ENCODE results near the gene APIP. TPM values are rescaled to one million over a fixed set of nuclear protein-coding genes. Genes with fewer than 3 reads are reported as not detected.
A peak's percentile ranks its signal among the peaks of the same experiment; 100 is the strongest.

The APIP gene
- total and polyA plus RNA-seq, 7 experiments from 2014 or later: 8.2 to 23.6 (median 17.7) TPM

GRCh38 chr11:34890089-34890488 is 26.1 kb downstream of the APIP start:
- Mint-ChIP-seq H3K27me3 (no peaks in the 10 kb centered on the region), H3K4me3 (no peak overlapping the region), H3K4me1 (peaks cover 0 to 3% (median 0%) of the 10 kb centered on the region in 7 donors), H3K9me3 (no peaks in the 10 kb centered on the region), H3K27ac (no peak overlapping the region), H3K36me3 (peaks cover 0 to 36% (median 22%) of the 10 kb centered on the region in 5 donors)
- ATAC-seq (no peak), DNase-seq (no peak)
- no peaks in the 10 kb centered on the region for H3K4me1 ChIP-seq (ENCODE audit: control insufficient read depth in 2 of 2, insufficient read depth in 2 of 2, low read length in 2 of 2)
- H3K27me3 ChIP-seq (ENCODE audit: control insufficient read depth in 2 of 2, insufficient read depth in 2 of 2, low read length in 2 of 2): no peaks in the 10 kb centered on the region
- CTCF ChIA-PET: interaction anchor here (1.0 to 4.6 kb wide), 3 partner anchors 22 to 307 kb away, joined by 3 to 37 read pairs (median 3); no protein-coding TSS in a partner anchor
- peaks cover 0 to 12% (median 0%) of the 10 kb centered on the region in 3 experiments for H3K36me3 ChIP-seq (ENCODE audit: control insufficient read depth in 2 of 3, insufficient read depth in 3 of 3, low read length in 3 of 3)
- no peak overlapping the region for H3K27ac ChIP-seq (ENCODE audit: low read depth, low read length)
- H3K9me3 ChIP-seq (ENCODE audit: control insufficient read depth in 2 of 3, low read length in 3 of 3): no peaks in the 10 kb centered on the region
- POLR2A ChIA-PET: no interaction called here
- intact Hi-C loops (cut with micrococcal nuclease): loop anchor here in 1 of 2 donors (2.0 kb wide), 1 partner anchor 377 kb away; the partner anchor contains the start of gene ELF5
- H3K4me3 ChIP-seq (ENCODE audit: low read length): no peak overlapping the region

GRCh38 chr11:34887260-34887659 is 28.9 kb downstream of the APIP start:
- H3K9me3 ChIP-seq (ENCODE audit: control insufficient read depth in 2 of 3, low read length in 3 of 3): no peaks in the 10 kb centered on the region
- Mint-ChIP-seq H3K9me3 (peaks cover 0 to 2% (median 0%) of the 10 kb centered on the region in 11 donors), H3K4me1 (no peaks in the 10 kb centered on the region), H3K36me3 (peaks cover 5 to 57% (median 31%) of the 10 kb centered on the region in 5 donors), H3K4me3 (no peak overlapping the region), H3K27ac (no peak overlapping the region), H3K27me3 (no peaks in the 10 kb centered on the region)
- no peaks in the 10 kb centered on the region for H3K4me1 ChIP-seq (ENCODE audit: control insufficient read depth in 2 of 2, insufficient read depth in 2 of 2, low read length in 2 of 2)
- no peak overlapping the region for H3K4me3 ChIP-seq (ENCODE audit: low read length)
- H3K27ac ChIP-seq (ENCODE audit: low read depth, low read length): no peak overlapping the region
- CTCF ChIA-PET: interaction anchor here (0.8 to 1.1 kb wide), 2 partner anchors 8 to 15 kb away, joined by 4 to 9 read pairs; no protein-coding TSS in a partner anchor
- ATAC-seq (no peak), DNase-seq (no peak)
- POLR2A ChIA-PET: interaction anchor here (0.8 kb wide), 1 partner anchor 12 kb away, joined by 3 read pairs; no protein-coding TSS in a partner anchor
- H3K27me3 ChIP-seq (ENCODE audit: control insufficient read depth in 2 of 2, insufficient read depth in 2 of 2, low read length in 2 of 2): no peaks in the 10 kb centered on the region
- intact Hi-C loops (cut with micrococcal nuclease): no loop called here
- H3K36me3 ChIP-seq (ENCODE audit: control insufficient read depth in 2 of 3, insufficient read depth in 3 of 3, low read length in 3 of 3): peaks cover 0 to 23% (median 0%) of the 10 kb centered on the region in 3 experiments

GRCh38 chr11:34886609-34887008 is 29.6 kb downstream of the APIP start:
- Histone ChIP-seq H3K36me3 (ENCODE audit: control insufficient read depth in 2 of 3, insufficient read depth in 3 of 3, low read length in 3 of 3) (peaks cover 0 to 23% (median 0%) of the 10 kb centered on the region in 3 experiments), H3K9me3 (ENCODE audit: control insufficient read depth in 2 of 3, low read length in 3 of 3) (no peaks in the 10 kb centered on the region), H3K27ac (ENCODE audit: low read depth, low read length) (no peak overlapping the region), H3K4me3 (ENCODE audit: low read length) (no peak overlapping the region), H3K4me1 (ENCODE audit: control insufficient read depth in 2 of 2, insufficient read depth in 2 of 2, low read length in 2 of 2) (no peaks in the 10 kb centered on the region), H3K27me3 (ENCODE audit: control insufficient read depth in 2 of 2, insufficient read depth in 2 of 2, low read length in 2 of 2) (no peaks in the 10 kb centered on the region)
- DNase-seq: no peak
- Mint-ChIP-seq H3K27ac (no peak overlapping the region), H3K36me3 (peaks cover 5 to 63% (median 37%) of the 10 kb centered on the region in 5 donors), H3K4me1 (no peaks in the 10 kb centered on the region), H3K4me3 (no peak overlapping the region), H3K27me3 (no peaks in the 10 kb centered on the region), H3K9me3 (peaks cover 0 to 3% (median 0%) of the 10 kb centered on the region in 11 donors)
- no peak for ATAC-seq
- CTCF ChIA-PET: interaction anchor here (0.8 to 1.1 kb wide), 3 partner anchors 9 to 15 kb away, joined by 3 to 9 read pairs (median 4); no protein-coding TSS in a partner anchor
- intact Hi-C loops (cut with micrococcal nuclease): no loop called here
- POLR2A ChIA-PET: interaction anchor here (0.8 kb wide), 1 partner anchor 12 kb away, joined by 3 read pairs; no protein-coding TSS in a partner anchor

- H3K36me3 Mint-ChIP-seq: peaks cover 5 to 54% (median 36%) of the 10 kb centered on the region in 5 donors
- ChIA-PET CTCF (no interaction called here), POLR2A (no interaction called here)
- Histone ChIP-seq H3K36me3 (ENCODE audit: control insufficient read depth in 2 of 3, insufficient read depth in 3 of 3, low read length in 3 of 3) (peaks cover 0 to 17% (median 0%) of the 10 kb centered on the region in 3 experiments), H3K4me3 (ENCODE audit: low read length) (no peak overlapping the region), H3K27ac (ENCODE audit: low read depth, low read length) (no peak overlapping the region), H3K27me3 (ENCODE audit: control insufficient read depth in 2 of 2, insufficient read depth in 2 of 2, low read length in 2 of 2) (no peaks in the 10 kb centered on the region), H3K9me3 (ENCODE audit: control insufficient read depth in 2 of 3, low read length in 3 of 3) (no peaks in the 10 kb centered on the region), H3K4me1 (ENCODE audit: control insufficient read depth in 2 of 2, insufficient read depth in 2 of 2, low read length in 2 of 2) (no peaks in the 10 kb centered on the region)
- DNase-seq (no peak), ATAC-seq (no peak)
- no peak overlapping the region for H3K27ac Mint-ChIP-seq
- peaks cover 0 to 4% (median 0%) of the 10 kb centered on the region in 11 donors for H3K9me3 Mint-ChIP-seq
- no peaks in the 10 kb centered on the region for H3K27me3 Mint-ChIP-seq
- H3K4me1 Mint-ChIP-seq: no peaks in the 10 kb centered on the region
- intact Hi-C loops (cut with micrococcal nuclease): no loop called here
- H3K4me3 Mint-ChIP-seq: no peak overlapping the region
Observed at GRCh38 chr11:34881900-34882299, 34.3 kb downstream of the APIP start.

GRCh38 chr11:34877375-34877975 is 38.7 kb downstream of the APIP start:
- POLR2A ChIA-PET: no interaction called here
- H3K4me3 ChIP-seq (ENCODE audit: low read length): no peak overlapping the region
- CTCF ChIA-PET: interaction anchor here (1.2 kb wide), 1 partner anchor 164 kb away, joined by 3 read pairs; no protein-coding TSS in a partner anchor
- H3K4me1 ChIP-seq (ENCODE audit: control insufficient read depth in 2 of 2, insufficient read depth in 2 of 2, low read length in 2 of 2): no peaks in the 10 kb centered on the region
- intact Hi-C loops (cut with micrococcal nuclease): no loop called here
- H3K27ac ChIP-seq (ENCODE audit: low read depth, low read length): no peak overlapping the region
- Mint-ChIP-seq H3K9me3 (peaks cover 0 to 4% (median 0%) of the 10 kb centered on the region in 11 donors), H3K4me1 (no peaks in the 10 kb centered on the region), H3K36me3 (peaks cover 0 to 47% (median 37%) of the 10 kb centered on the region in 5 donors), H3K4me3 (no peak overlapping the region), H3K27me3 (no peaks in the 10 kb centered on the region), H3K27ac (no peak overlapping the region)
- ATAC-seq (no peak), DNase-seq (no peak)
- no peaks in the 10 kb centered on the region for H3K36me3 ChIP-seq (ENCODE audit: control insufficient read depth in 2 of 3, insufficient read depth in 3 of 3, low read length in 3 of 3)
- no peaks in the 10 kb centered on the region for H3K27me3 ChIP-seq (ENCODE audit: control insufficient read depth in 2 of 2, insufficient read depth in 2 of 2, low read length in 2 of 2)
- no peaks in the 10 kb centered on the region for H3K9me3 ChIP-seq (ENCODE audit: control insufficient read depth in 2 of 3, low read length in 3 of 3)

- CTCF ChIA-PET: no interaction called here
- no peak overlapping the region for H3K4me3 Mint-ChIP-seq
- Histone ChIP-seq H3K27me3 (ENCODE audit: control insufficient read depth in 2 of 2, insufficient read depth in 2 of 2, low read length in 2 of 2) (no peaks in the 10 kb centered on the region), H3K4me1 (ENCODE audit: control insufficient read depth in 2 of 2, insufficient read depth in 2 of 2, low read length in 2 of 2) (no peaks in the 10 kb centered on the region), H3K9me3 (ENCODE audit: control insufficient read depth in 2 of 3, low read length in 3 of 3) (no peaks in the 10 kb centered on the region), H3K4me3 (ENCODE audit: low read length) (no peak overlapping the region), H3K27ac (ENCODE audit: low read depth, low read length) (no peak overlapping the region), H3K36me3 (ENCODE audit: control insufficient read depth in 2 of 3, insufficient read depth in 3 of 3, low read length in 3 of 3) (no peaks in the 10 kb centered on the region)
- DNase-seq (no peak), ATAC-seq (no peak)
- POLR2A ChIA-PET: no interaction called here
- peaks cover 0 to 31% (median 21%) of the 10 kb centered on the region in 5 donors for H3K36me3 Mint-ChIP-seq
- no peaks in the 10 kb centered on the region for H3K4me1 Mint-ChIP-seq
- peaks cover 0 to 4% (median 0%) of the 10 kb centered on the region in 11 donors for H3K9me3 Mint-ChIP-seq
- peak overlapping the region in 1 of 9 donors; percentile 9 for H3K27ac Mint-ChIP-seq
- intact Hi-C loops (cut with micrococcal nuclease): no loop called here
- no peaks in the 10 kb centered on the region for H3K27me3 Mint-ChIP-seq
Observed at GRCh38 chr11:34874202-34874601, 42.0 kb downstream of the APIP start.

All from naive thymus-derived CD4-positive, alpha-beta T cell (primary cell).